ENCODE data around the gene EXOC4.

The EXOC4 gene

GRCh38 chr7:133372337-133372736, 119.5 kb downstream of the EXOC4 start:
- TF ChIP-seq CTCF (IDR thresholded peaks at IDR 0.05), result no peak
- no peak overlapping the region for H3K4me3 ChIP-seq
- no peaks in the 10 kb centered on the region for H3K27me3 ChIP-seq
- H3K27ac ChIP-seq, result no peak overlapping the region
- no peaks in the 10 kb centered on the region for H3K9me3 ChIP-seq
- DNase-seq, result no peak
- peaks cover 0 to 5% (median 0%) of the 10 kb centered on the region in 3 donors for H3K36me3 ChIP-seq
- H3K4me1 ChIP-seq, result no peaks in the 10 kb centered on the region
- intact Hi-C loops (cut with DNase I; ENCODE audit: low total_unique reads), result no loop called here

GRCh38 chr7:133376514-133376913, 123.6 kb downstream of the EXOC4 start:
- Histone ChIP-seq H3K9me3 (no peaks in the 10 kb centered on the region), H3K36me3 (peaks cover 0 to 5% (median 0%) of the 10 kb centered on the region in 3 donors), H3K4me3 (no peak overlapping the region), H3K27me3 (no peaks in the 10 kb centered on the region), H3K4me1 (no peaks in the 10 kb centered on the region), H3K27ac (no peak overlapping the region)
- intact Hi-C loops (cut with DNase I; ENCODE audit: low total_unique reads), result no loop called here
- no peak for TF ChIP-seq CTCF (IDR thresholded peaks at IDR 0.05)
- no peak for DNase-seq

GRCh38 chr7:133381965-133382364, 129.1 kb downstream of the EXOC4 start:
- Histone ChIP-seq H3K4me1 (peaks cover 0 to 4% (median 0%) of the 10 kb centered on the region in 4 donors), H3K4me3 (no peak overlapping the region), H3K27me3 (no peaks in the 10 kb centered on the region), H3K9me3 (no peaks in the 10 kb centered on the region), H3K27ac (no peak overlapping the region), H3K36me3 (no peaks in the 10 kb centered on the region)
- no peak for TF ChIP-seq CTCF (IDR thresholded peaks at IDR 0.05)
- intact Hi-C loops (cut with DNase I; ENCODE audit: low total_unique reads), result no loop called here
- DNase-seq, result no peak

GRCh38 chr7:133382775-133383559, 130.1 kb downstream of the EXOC4 start:
- no peak overlapping the region for H3K27ac ChIP-seq

GRCh38 chr7:133386205-133386604, 133.3 kb downstream of the EXOC4 start:
- no peak overlapping the region for H3K27ac ChIP-seq
- no peak overlapping the region for H3K4me3 ChIP-seq
- H3K9me3 ChIP-seq, result no peaks in the 10 kb centered on the region
- DNase-seq, result no peak
- no peak for TF ChIP-seq CTCF (IDR thresholded peaks at IDR 0.05)
- no peaks in the 10 kb centered on the region for H3K36me3 ChIP-seq
- peaks cover 0 to 11% (median 0%) of the 10 kb centered on the region in 4 donors for H3K4me1 ChIP-seq
- H3K27me3 ChIP-seq, result no peaks in the 10 kb centered on the region
- intact Hi-C loops (cut with DNase I; ENCODE audit: low total_unique reads), result no loop called here

More at GRCh38 chr7:133382775-133383559, 130.1 kb downstream of the EXOC4 start:
- no peaks in the 10 kb centered on the region for H3K9me3 ChIP-seq
- no peaks in the 10 kb centered on the region for H3K27me3 ChIP-seq
- TF ChIP-seq CTCF (IDR thresholded peaks at IDR 0.05), result no peak
- H3K4me1 ChIP-seq, result peaks cover 0 to 11% (median 0%) of the 10 kb centered on the region in 4 donors
- H3K36me3 ChIP-seq, result no peaks in the 10 kb centered on the region
- H3K4me3 ChIP-seq, result no peak overlapping the region
- intact Hi-C loops (cut with DNase I; ENCODE audit: low total_unique reads), result no loop called here
- no peak for DNase-seq
